LNCAP (cell line): Measurements from ENCODE around the gene MAGEA8.

Source experiments
- CTCF ChIP-seq: fragments of 450-650 bp; IDR thresholded peaks from 2 replicates; pipeline ENCODE4 v1.5.1; 2017; ENCODE audit warnings: mild to moderate bottlenecking

MAGEA8 gene

GRCh38 chrX:149881081-149881711 lies at the start of gene MAGEA8:
TSS of gene MAGEA8 (plus strand) at chrX:149881183. CDS start at chrX:149884273, 3,090 bp downstream.
- TF ChIP-seq CTCF, result no peak; the same call in 1 of the 2 replicates

- no peak for TF ChIP-seq CTCF
These were observed 49.5 kb upstream of the MAGEA8 start for GRCh38 chrX:149831473-149831872.

GRCh38 chrX:149837167-149837566 lies 43.8 kb upstream of the MAGEA8 start:
- no peak for TF ChIP-seq CTCF

GRCh38 chrX:149837639-149838038 lies 43.3 kb upstream of the MAGEA8 start:
- TF ChIP-seq CTCF, result no peak

GRCh38 chrX:149841929-149842328 lies 39.1 kb upstream of the MAGEA8 start:
- TF ChIP-seq CTCF, result no peak

GRCh38 chrX:149845385-149845784 lies 35.6 kb upstream of the MAGEA8 start:
- no peak for TF ChIP-seq CTCF

GRCh38 chrX:149846789-149847188 lies 34.2 kb upstream of the MAGEA8 start:
- no peak for TF ChIP-seq CTCF

GRCh38 chrX:149848855-149849254 lies 32.1 kb upstream of the MAGEA8 start:
- no peak for TF ChIP-seq CTCF
